ENCODE measurements around the gene THEM4.

THEM4 gene

DNA sequence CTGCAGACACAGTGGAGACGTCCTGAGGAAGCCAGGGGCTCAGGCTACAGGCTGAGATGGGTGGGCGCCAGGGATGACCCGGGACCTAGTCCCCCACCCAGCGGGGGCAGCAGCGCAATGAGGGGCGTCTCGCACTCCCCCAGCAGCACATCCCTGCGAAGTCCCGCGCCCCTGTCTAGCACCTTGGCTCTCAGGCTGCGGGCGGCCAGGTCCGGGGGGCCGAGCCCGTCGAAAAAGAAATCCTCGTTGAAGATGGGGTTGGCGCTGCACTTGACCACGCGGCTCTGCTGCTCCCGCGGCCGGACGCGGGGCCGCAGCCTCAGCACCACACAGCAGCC lies 71.5 kb downstream of the THEM4 start:
- DNase-seq (ENCODE audit: low read depth in 2 of 2): no peak

- no peak for DNase-seq (ENCODE audit: low read depth in 2 of 2)
Observed at GRCh38 chr1:151837197-151837596, 72.1 kb downstream of the THEM4 start.

DNA sequence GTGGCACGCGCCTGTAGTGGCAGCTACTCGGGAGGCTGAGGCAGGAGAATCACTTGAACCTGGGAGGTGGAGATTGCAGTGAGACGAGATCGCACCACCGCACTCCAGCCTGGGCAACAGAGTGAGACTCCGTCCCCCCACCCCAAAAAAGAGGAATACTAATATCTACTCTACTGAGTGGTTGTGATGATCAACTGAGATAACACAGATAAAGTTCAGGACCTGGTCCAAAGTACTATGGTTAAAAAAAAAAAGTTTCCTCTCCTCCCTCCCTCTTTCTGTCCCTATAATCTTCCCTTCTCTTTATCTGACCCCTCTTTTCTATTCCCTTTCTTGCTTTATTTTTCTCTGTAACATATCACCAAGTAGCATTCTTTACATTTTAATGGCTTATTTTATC lies 73.7 kb downstream of the THEM4 start:
- no peak for DNase-seq (ENCODE audit: low read depth in 2 of 2)

DNA sequence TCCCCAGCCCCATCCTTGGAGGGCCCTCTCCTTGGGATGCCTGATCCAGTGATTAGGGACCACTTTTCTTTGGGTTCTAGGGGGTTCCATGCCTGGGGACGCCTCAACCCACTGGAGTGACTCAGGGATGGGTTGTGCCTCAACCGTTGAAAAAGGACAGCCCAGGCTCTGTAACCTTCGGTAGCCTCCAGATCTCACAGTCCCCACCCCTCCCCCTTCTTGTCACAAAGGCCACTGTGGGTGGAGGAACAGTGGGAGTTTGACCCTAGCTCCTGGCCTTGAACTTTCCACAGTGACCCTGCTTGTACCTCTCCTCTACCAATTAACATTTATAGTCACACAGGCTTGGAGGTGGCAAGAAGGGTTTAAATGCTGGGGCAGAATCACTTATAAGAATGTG lies 75.1 kb downstream of the THEM4 start:
- DNase-seq (ENCODE audit: low read depth in 2 of 2): no peak

DNA sequence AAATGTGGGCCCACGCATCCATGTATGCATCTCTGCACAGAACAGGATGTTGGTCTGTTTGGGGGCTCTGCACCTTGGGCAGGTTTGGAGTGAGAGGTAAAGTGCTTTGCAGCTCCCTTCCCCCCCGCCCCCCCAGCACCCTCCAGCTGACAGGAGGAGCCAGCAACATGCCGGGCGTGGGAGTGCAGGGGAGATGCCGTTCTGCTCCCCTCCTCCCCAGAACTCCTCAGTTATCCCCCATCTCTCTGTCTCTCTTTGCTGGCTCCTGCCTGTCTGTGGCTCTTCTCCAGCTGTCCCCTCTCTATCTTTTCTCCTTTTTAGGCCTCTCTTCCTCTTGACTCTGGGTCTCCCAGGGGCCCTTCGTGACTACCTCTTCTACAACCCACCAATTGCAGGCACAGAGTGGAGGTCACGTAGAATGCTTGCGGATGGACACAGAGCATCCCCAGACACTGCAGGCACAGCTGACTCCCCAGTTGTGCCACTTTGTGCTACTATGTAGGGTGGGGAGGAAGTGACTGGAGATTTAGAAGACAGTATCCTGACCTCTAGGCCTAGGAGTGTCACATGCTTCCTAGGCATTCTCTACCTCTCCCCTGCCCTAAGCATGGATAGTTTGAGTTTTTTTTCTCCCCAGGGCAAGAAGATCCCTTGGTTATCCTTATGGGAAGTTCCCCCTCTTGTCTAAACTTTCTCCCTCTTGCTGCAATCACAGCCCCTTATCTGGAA lies 76.0 kb downstream of the THEM4 start:
- DNase-seq (ENCODE audit: low read depth in 2 of 2): no peak

- DNase-seq (ENCODE audit: low read depth in 2 of 2): no peak
Observed at GRCh38 chr1:151832318-151832980, 76.9 kb downstream of the THEM4 start.

- DNase-seq (ENCODE audit: low read depth in 2 of 2): no peak
Observed at GRCh38 chr1:151831605-151832004, 77.7 kb downstream of the THEM4 start, which contains the start of gene RORC. TSS of gene RORC (minus strand) at chr1:151831802. CDS start at chr1:151831764, 38 bp downstream.

GRCh38 chr1:151831256-151831591 lies 78.1 kb downstream of the THEM4 start:
- no peak for DNase-seq (ENCODE audit: low read depth in 2 of 2)

DNA sequence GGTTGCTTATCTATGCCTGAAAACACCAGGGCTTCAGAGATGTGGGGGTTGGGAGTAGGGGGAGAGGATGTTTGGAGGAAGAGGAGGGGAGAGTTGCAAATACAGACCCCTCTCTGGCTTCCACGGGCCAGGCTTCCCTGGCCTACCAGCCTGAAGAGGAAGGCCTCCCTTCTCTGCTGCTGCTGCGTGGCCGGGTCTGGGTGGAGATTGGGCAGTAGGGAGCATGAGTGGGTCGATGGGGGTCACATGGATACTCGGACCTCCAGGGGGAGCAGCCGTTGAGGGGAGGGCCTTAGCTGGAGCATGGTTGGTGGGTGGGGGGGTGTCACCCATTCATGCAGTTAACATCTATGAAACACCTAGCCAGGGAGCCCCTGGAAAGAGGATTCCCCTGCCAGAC lies 79.3 kb downstream of the THEM4 start:
- no peak for DNase-seq (ENCODE audit: low read depth in 2 of 2)

DNA sequence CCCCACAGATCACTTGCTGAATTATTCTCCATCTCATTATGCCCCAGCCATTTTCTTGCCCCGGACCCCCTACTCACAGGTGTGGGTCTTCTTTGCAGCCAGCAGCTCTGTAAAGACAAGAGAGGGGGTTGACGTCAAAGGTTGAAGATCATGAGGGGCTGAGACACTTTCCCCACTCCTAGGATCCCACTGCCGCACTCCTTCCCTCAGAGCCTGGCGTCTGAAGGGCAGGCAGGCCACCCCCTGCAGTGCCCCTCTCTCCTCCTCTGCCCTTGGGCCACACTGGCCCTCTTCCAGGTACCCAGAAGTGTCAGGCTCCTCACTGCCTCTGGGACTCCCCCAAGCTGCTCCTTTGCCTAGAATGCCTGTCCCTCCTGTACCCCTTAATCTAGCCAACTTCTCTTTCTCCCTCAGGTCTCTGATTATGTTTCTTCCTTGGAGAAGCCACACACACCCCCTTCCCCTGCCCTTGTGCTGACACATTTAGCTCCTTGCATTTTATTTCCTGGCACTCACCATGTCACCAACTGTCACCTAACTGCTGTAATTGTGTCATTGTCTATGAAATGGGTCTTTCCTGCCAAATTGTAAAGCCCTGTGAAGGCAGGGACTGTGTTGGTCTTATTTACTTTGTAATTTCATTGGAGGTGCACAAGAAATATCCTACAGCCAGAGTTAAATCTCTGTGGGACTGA lies 79.8 kb downstream of the THEM4 start:
- DNase-seq (ENCODE audit: low read depth in 2 of 2): no peak

DNA sequence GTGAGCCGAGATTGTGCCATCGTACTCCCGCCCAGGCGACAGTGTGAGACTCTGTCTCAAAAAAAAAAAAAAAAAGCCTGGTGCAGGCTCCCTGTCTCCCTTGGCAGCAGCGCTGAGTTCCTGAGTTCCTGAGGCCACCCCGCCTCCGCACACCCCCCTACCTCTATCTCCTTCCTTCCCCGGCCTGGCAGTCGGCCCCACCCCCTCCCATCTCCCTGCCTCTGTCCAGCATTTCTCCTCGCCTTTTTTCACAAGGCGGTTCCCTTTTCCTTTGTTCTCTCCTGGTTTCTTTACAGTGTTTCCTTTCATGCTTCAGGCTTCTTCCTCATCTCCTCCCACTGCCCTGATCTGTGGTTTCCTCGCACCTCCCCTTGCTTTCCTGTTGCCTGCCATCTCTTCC lies 80.4 kb downstream of the THEM4 start:
- no peak for DNase-seq (ENCODE audit: low read depth in 2 of 2)

DNA sequence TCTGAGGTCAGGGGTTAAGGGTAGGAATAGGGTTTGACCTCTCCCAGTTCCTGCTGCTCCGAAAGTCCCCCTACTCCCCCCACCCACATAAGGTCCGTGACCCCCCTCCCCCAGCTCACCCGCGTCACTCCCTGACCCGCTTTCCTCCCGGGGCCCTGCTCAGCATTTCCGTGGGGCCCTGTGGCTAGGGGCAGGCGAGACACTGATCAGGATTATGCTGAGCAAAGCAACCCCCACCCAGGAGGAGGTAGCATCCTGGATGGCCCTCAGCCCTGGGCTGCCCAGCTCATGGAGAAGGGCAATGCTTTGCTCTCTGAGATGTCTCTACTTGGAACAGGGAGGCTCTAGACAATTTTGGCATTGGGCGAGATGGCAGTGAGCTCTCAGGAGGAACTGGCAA lies 81.5 kb downstream of the THEM4 start:
- DNase-seq (ENCODE audit: low read depth in 2 of 2): no peak

- DNase-seq (ENCODE audit: low read depth in 2 of 2): peak in 1 of 2 donors; percentile 49
Observed at GRCh38 chr1:151825751-151826660, 83.3 kb downstream of the THEM4 start.

DNA sequence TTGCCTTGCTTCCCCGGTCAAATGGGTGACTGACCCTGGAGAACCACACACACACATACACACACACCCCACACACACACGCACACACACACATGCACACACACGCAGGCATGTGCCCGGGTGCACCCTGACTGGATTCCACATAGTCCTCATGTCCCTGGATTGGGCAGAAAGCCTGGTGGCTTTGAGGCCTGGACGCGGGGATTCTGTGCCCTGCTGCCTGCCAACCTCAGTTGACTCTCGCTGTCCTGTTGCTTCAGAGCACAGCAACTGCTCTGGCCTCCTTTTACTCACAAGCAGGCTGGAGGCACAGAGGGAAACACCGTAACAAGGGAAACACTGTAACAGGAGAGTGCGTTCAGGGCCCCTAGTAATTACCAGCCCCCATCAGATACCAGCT lies 84.1 kb downstream of the THEM4 start:
- DNase-seq (ENCODE audit: low read depth in 2 of 2): no peak

All from stimulated activated CD4-positive, alpha-beta T cell treated with anti-CD3 and anti-CD28 coated beads, Interleukin-1b, Interleukin-23, amount 100 ng/mL, for 4 hours (primary cell).